IMR-90 (cell line): Measurements from ENCODE around the gene SOS1. TPM values are rescaled to one million over a fixed set of nuclear protein-coding genes. Genes with fewer than 3 reads are reported as not detected.
A peak's percentile ranks its signal among the peaks of the same experiment; 100 is the strongest.

ENCODE experiments used
- ATAC-seq: fragments of 200-7000 bp; cut with Tn5 transposase; 2 replicates; pipeline ENCODE4 v1.9.1; 2020; ENCODE audit warnings: low read depth, mild to moderate bottlenecking, moderate library complexity
- BruUV-seq: library from RNA; stranded (reverse); fragments of 400-500 nt; replicated peaks from 2 replicates; lab custom pipeline; 2021; lab: Mats Ljungman, UMichigan
- CTCF ChIA-PET: fragments of 300-600 bp; formaldehyde crosslinking; extraction: SDS; loops from one replicate; lab custom pipeline; 2021; ENCODE audit warnings: antibody characterized with exemption; lab: Yijun Ruan, JAX
- POLR2A ChIA-PET: fragments of 300-600 bp; sonication (Branson Sonifier 250); formaldehyde crosslinking; loops from one replicate; lab custom pipeline; 2022; ENCODE audit warnings: antibody characterized with exemption; ENCODE audit not compliant: unreplicated experiment; lab: Charles Lee
- DNase-seq: peaks from one replicate; pipeline ENCODE4 v3.0.0; 2013
- H2AFZ ChIP-seq: replicated peaks from 2 replicates; pipeline ENCODE3; 2013; ENCODE audit warnings: low read length, mild to moderate bottlenecking; ENCODE audit not compliant: poor library complexity
- H2AK5ac ChIP-seq: 2 replicates; pipeline ENCODE4 v1.6.1; 2013; ENCODE audit warnings: low read depth, low read length, inconsistent platforms
- H2AK9ac ChIP-seq: replicated peaks from 2 replicates; pipeline ENCODE3; 2013; ENCODE audit warnings: mild to moderate bottlenecking, low read depth, low read length, moderate library complexity; ENCODE audit not compliant: poor library complexity
- H2BK120ac ChIP-seq: 2 replicates; pipeline ENCODE4 v1.6.1; 2013; ENCODE audit warnings: low read depth, low read length, inconsistent platforms
- H2BK15ac ChIP-seq: 3 replicates; pipeline ENCODE4 v1.6.1; 2013; ENCODE audit warnings: low read depth, low read length, inconsistent platforms
- H2BK20ac ChIP-seq: 2 replicates; pipeline ENCODE4 v1.6.1; 2013; ENCODE audit warnings: low read depth, mild to moderate bottlenecking, inconsistent platforms, low read length, moderate library complexity
- H2BK5ac ChIP-seq: 2 replicates; pipeline ENCODE4 v1.6.1; 2013; ENCODE audit warnings: mild to moderate bottlenecking, low read depth, low read length, inconsistent platforms; ENCODE audit not compliant: poor library complexity, severe bottlenecking
- H3K14ac ChIP-seq: replicated peaks from 2 replicates; pipeline ENCODE4 v1.6.1; 2013; ENCODE audit warnings: low read depth, low read length, inconsistent platforms
- H3K18ac ChIP-seq: 2 replicates; pipeline ENCODE4 v1.6.1; 2013; ENCODE audit warnings: low read depth, low read length, control low read depth
- H3K23ac ChIP-seq: 2 replicates; pipeline ENCODE4 v1.6.1; 2013; ENCODE audit warnings: low read depth, low read length, inconsistent platforms
- H3K27ac ChIP-seq: 2 replicates; pipeline ENCODE4 v1.5.1; 2013; ENCODE audit warnings: mild to moderate bottlenecking, control low read depth, low read length; ENCODE audit not compliant: insufficient read depth
- H3K27me3 ChIP-seq: 2 replicates; pipeline ENCODE4 v1.6.1; 2013; ENCODE audit warnings: low read length; ENCODE audit not compliant: control insufficient read depth, insufficient read depth
- H3K36me3 ChIP-seq: 2 replicates; pipeline ENCODE4 v1.6.1; 2013; ENCODE audit warnings: low read length, mixed read lengths; ENCODE audit not compliant: control insufficient read depth, insufficient read depth
- H3K4ac ChIP-seq: 2 replicates; pipeline ENCODE4 v1.6.1; 2013; ENCODE audit warnings: low read depth, low read length, inconsistent platforms
- H3K4me1 ChIP-seq: 2 replicates; pipeline ENCODE4 v1.6.1; 2013; ENCODE audit warnings: low read length, mixed read lengths; ENCODE audit not compliant: control insufficient read depth, insufficient read depth
- H3K4me2 ChIP-seq: 2 replicates; pipeline ENCODE4 v1.6.1; 2013; ENCODE audit warnings: low read depth, mild to moderate bottlenecking, control low read depth, low read length, moderate library complexity
- H3K4me3 ChIP-seq: 2 replicates; pipeline ENCODE4 v1.5.1; 2013; ENCODE audit warnings: low read depth, mild to moderate bottlenecking, control low read depth, low read length, moderate library complexity; ENCODE audit not compliant: insufficient read depth
- H3K56ac ChIP-seq: 2 replicates; pipeline ENCODE4 v1.6.1; 2013; ENCODE audit warnings: low read length, inconsistent platforms; ENCODE audit not compliant: insufficient read depth; ENCODE audit errors: extremely low read depth
- H3K79me1 ChIP-seq, 2 experiments: 2 replicates each; pipeline ENCODE4 v1.6.1; 2013; ENCODE audit warnings: low read length in 2 of 2, inconsistent platforms in 1 of 2, low read depth in 1 of 2
- H3K9ac ChIP-seq: 2 replicates; pipeline ENCODE4 v1.6.1; 2013; ENCODE audit warnings: low read depth, low read length, control low read depth
- H3K9me1 ChIP-seq: 2 replicates; pipeline ENCODE4 v1.6.1; 2013; ENCODE audit warnings: low read length, inconsistent platforms; ENCODE audit not compliant: insufficient read depth
- H3K9me3 ChIP-seq: 2 replicates; pipeline ENCODE4 v1.6.1; 2013; ENCODE audit warnings: low read length; ENCODE audit not compliant: control insufficient read depth, insufficient read depth
- H4K20me1 ChIP-seq: 2 replicates; pipeline ENCODE4 v1.6.1; 2013; ENCODE audit warnings: low read length, inconsistent platforms; ENCODE audit not compliant: insufficient read depth
- H4K5ac ChIP-seq: 2 replicates; pipeline ENCODE4 v1.6.1; 2013; ENCODE audit warnings: mild to moderate bottlenecking, low read depth, low read length, control low read depth
- H4K8ac ChIP-seq, 2 experiments: 2 replicates each; pipeline ENCODE4 v1.6.1; 2013; ENCODE audit warnings: low read depth in 2 of 2, low read length in 2 of 2, control low read depth in 1 of 2, inconsistent platforms in 1 of 2
- H4K91ac ChIP-seq: 2 replicates; pipeline ENCODE4 v1.6.1; 2013; ENCODE audit warnings: low read depth, low read length, inconsistent platforms; ENCODE audit not compliant: insufficient read depth
- BHLHE40 ChIP-seq: fragments of 150-350 bp; IDR thresholded peaks from 2 replicates; pipeline ENCODE4 v1.6.1; 2016; ENCODE audit warnings: mild to moderate bottlenecking, low read depth, low read length
- CEBPB ChIP-seq: IDR thresholded peaks from 2 replicates; pipeline ENCODE4 v1.6.1; 2012; ENCODE audit warnings: low read depth, low read length, improper control_type of control experiment
- CHD1 ChIP-seq: IDR thresholded peaks from 2 replicates; pipeline ENCODE4 v1.6.1; 2012; ENCODE audit warnings: low read depth, low read length, improper control_type of control experiment
- FOS ChIP-seq: fragments of 150-350 bp; IDR thresholded peaks from 2 replicates; pipeline ENCODE4 v1.6.1; 2016; ENCODE audit warnings: low read depth, low read length
- MAFK ChIP-seq: IDR thresholded peaks from 2 replicates; pipeline ENCODE4 v1.6.1; 2012; ENCODE audit warnings: low read depth, low read length, improper control_type of control experiment
- MAZ ChIP-seq: IDR thresholded peaks from 2 replicates; pipeline ENCODE4 v1.6.1; 2012; ENCODE audit warnings: low read depth, mild to moderate bottlenecking, low read length, improper control_type of control experiment, moderate library complexity, borderline replicate concordance
- NFE2L2 ChIP-seq: fragments of 150-350 bp; IDR thresholded peaks from 2 replicates; pipeline ENCODE4 v1.6.1; 2016; ENCODE audit warnings: low read depth, mild to moderate bottlenecking, low read length
- POLR2A ChIP-seq: IDR thresholded peaks from 2 replicates; pipeline ENCODE4 v1.6.1; 2012; ENCODE audit warnings: mild to moderate bottlenecking, low read depth, low read length
- SMC3 ChIP-seq: fragments of 150-350 bp; IDR thresholded peaks from 2 replicates; pipeline ENCODE4 v1.6.1; 2016; ENCODE audit warnings: low read depth, mild to moderate bottlenecking, antibody characterized with exemption, low read length, moderate library complexity
- WGBS, 2 experiments: methylation state at CpG; one replicate each; pipeline versions ENCODE4 v1.1.5 to v1.1.7; 2013; ENCODE audit warnings: missing lambda C conversion rate in 2 of 2; ENCODE audit not compliant: insufficient read length in 1 of 2; ENCODE audit errors: extremely low coverage in 2 of 2; 5-methylcytosine and 5-hydroxymethylcytosine counted together
- dilution Hi-C: fragments of 300-500 bp; cut with HindIII; formaldehyde crosslinking; loops from one replicate; pipeline ENCODE4 v1.14.3; 2018; ENCODE audit warnings: low sequenced_read_pairs; ENCODE audit not compliant: unreplicated experiment
- in situ Hi-C: fragments of 300-500 bp; cut with MboI; formaldehyde crosslinking; loops from 3 replicates; pipeline ENCODE4 v1.14.3; 2019; ENCODE audit warnings: low sequenced_read_pairs, inconsistent platforms, mixed read lengths
- intact Hi-C: fragments of 100-400 bp; cut with micrococcal nuclease; formaldehyde crosslinking; loops from 2 replicates; pipeline ENCODE4 v1.10.0; 2022
- polyA plus RNA-seq, 3 experiments: library from polyadenylated mRNA; depleted of rRNA; stranded (reverse); fragments of >200 nt; gene quantifications; 2 replicates each; pipeline ENCODE4 v1.2.3, GENCODE V29; 2012; ENCODE audit warnings: low replicate concordance in 1 of 3
- total RNA-seq: library from RNA; depleted of rRNA; stranded (reverse); fragments of >200 nt; gene quantifications from 2 replicates; pipeline ENCODE4 v1.2.3, GENCODE V29; 2012
- TF ChIP-seq, protein P1 (sequence below): fragments of 150-350 bp; IDR thresholded peaks from 2 replicates; pipeline ENCODE4 v1.6.1; 2016; ENCODE audit warnings: low read depth, mild to moderate bottlenecking, low read length, moderate library complexity, borderline replicate concordance

SOS1 gene
- total and polyA plus RNA-seq, 2 of the 4 experiments (the other 2 are of a cell fraction): 8.2 to 11.2 TPM

- Histone ChIP-seq H3K18ac (no peak overlapping the region), H2AK9ac (no peak overlapping the region), H3K56ac (no peak overlapping the region), H3K36me3 (peaks cover 16% of the 10 kb centered on the region), H2BK20ac (no peak overlapping the region), H3K9me3 (no peaks in the 10 kb centered on the region), H2AK5ac (no peak overlapping the region), H3K4me2 (no peak overlapping the region), H3K4me1 (no peaks in the 10 kb centered on the region), H2BK15ac (no peak overlapping the region), H4K8ac (no peak overlapping the region), H3K4ac (no peak overlapping the region), H3K9me1 (peaks cover 4% of the 10 kb centered on the region; the same call in 1 of the 2 replicates), H2BK5ac (no peak overlapping the region), H3K27me3 (no peaks in the 10 kb centered on the region), H3K79me1 (no peaks in the 10 kb centered on the region), H3K9ac (no peak overlapping the region), H2BK120ac (no peak overlapping the region), H3K23ac (no peak overlapping the region), H2AFZ (no peak overlapping the region), H4K5ac (no peak overlapping the region), H3K4me3 (no peak overlapping the region), H3K14ac (no peak overlapping the region), H3K27ac (no peak overlapping the region), H4K20me1 (no peaks in the 10 kb centered on the region), H4K91ac (no peak overlapping the region)
- WGBS, 2 experiments: no CpG with 5 or more reads among the region's 1 CpG
- CTCF ChIA-PET: no interaction called here
- ATAC-seq (no peak), DNase-seq (no peak)
- dilution Hi-C loops (no loop called here), intact Hi-C loops (no loop called here), in situ Hi-C loops (no loop called here)
- no TSS peak for BruUV-seq
- POLR2A ChIA-PET: no interaction called here
- no peak for TF ChIP-seq FOS
- TF ChIP-seq CHD1: no peak
- no peak for TF ChIP-seq CEBPB
- TF ChIP-seq, protein P1, sequence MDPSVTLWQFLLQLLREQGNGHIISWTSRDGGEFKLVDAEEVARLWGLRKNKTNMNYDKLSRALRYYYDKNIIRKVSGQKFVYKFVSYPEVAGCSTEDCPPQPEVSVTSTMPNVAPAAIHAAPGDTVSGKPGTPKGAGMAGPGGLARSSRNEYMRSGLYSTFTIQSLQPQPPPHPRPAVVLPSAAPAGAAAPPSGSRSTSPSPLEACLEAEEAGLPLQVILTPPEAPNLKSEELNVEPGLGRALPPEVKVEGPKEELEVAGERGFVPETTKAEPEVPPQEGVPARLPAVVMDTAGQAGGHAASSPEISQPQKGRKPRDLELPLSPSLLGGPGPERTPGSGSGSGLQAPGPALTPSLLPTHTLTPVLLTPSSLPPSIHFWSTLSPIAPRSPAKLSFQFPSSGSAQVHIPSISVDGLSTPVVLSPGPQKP: no peak
- TF ChIP-seq SMC3: no peak
- TF ChIP-seq BHLHE40: no peak
- no peak for TF ChIP-seq MAZ
- peak; percentile 80 for TF ChIP-seq MAFK
- TF ChIP-seq POLR2A: no peak
- peak; percentile 93 for TF ChIP-seq NFE2L2
Observed at GRCh38 chr2:38982498-38982897, 138.4 kb downstream of the SOS1 start.
